Suprapubic skin (tissue), 4 donors: Measurements from ENCODE around the gene RALA.

Experiments
- POLR2A ChIP-seq, 2 donors: fragments of 450-650 bp; IDR thresholded peaks; one replicate each; pipeline ENCODE4 v1.6.1; 2017; ENCODE audit warnings: antibody characterized with exemption in 2 of 2, mild to moderate bottlenecking in 2 of 2, moderate library complexity in 2 of 2
- POLR2AphosphoS5 ChIP-seq, 3 donors: sonication (generic); formaldehyde crosslinking; IDR thresholded peaks; one replicate each; pipeline ENCODE4 v1.6.1; 2017; ENCODE audit warnings: antibody characterized with exemption in 3 of 3
- TF ChIP-seq, protein P1 (sequence below), 2 donors: fragments of 200-600 bp in 1 of 2; fragments of 450-650 bp in 1 of 2; sonication (generic) in 1 of 2; IDR thresholded peaks; one replicate each; pipeline ENCODE4 v1.5.1; 2016 to 2019; ENCODE audit warnings: antibody characterized with exemption in 2 of 2, mild to moderate bottlenecking in 1 of 2, moderate library complexity in 1 of 2

DNA sequence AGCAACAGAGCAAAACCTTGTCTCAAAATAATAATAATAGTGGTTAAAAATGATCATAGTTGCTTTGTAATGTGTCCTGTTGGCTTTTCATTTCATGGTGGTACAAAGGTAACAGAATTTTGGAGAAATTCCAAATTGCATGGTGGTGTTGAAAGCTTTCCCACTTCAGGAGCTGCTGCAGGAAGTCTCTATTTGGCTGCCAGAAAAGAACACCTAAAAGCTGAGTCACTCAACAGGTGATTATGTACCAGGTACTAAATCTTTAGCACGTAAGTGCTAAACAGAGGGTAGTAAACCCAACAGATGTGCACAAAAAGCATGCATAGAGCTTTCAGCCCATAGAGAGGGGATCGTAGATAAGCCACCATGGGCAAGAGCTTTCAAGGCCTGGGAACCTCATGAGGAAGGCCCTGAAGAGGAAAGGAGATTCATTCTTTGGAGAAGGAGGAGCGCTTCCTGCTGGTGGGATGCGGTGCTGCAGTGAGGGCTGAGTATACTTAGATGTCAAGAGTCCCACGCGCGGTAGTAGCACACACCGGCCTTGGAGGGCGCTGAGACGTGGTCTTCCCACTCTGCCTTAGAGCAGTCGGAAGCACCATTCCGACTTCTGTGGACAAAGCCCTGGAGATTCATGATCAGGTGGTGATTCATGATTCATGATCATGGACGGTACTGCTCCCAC is 118.7 kb downstream of the RALA start:
- TF ChIP-seq, protein P1, sequence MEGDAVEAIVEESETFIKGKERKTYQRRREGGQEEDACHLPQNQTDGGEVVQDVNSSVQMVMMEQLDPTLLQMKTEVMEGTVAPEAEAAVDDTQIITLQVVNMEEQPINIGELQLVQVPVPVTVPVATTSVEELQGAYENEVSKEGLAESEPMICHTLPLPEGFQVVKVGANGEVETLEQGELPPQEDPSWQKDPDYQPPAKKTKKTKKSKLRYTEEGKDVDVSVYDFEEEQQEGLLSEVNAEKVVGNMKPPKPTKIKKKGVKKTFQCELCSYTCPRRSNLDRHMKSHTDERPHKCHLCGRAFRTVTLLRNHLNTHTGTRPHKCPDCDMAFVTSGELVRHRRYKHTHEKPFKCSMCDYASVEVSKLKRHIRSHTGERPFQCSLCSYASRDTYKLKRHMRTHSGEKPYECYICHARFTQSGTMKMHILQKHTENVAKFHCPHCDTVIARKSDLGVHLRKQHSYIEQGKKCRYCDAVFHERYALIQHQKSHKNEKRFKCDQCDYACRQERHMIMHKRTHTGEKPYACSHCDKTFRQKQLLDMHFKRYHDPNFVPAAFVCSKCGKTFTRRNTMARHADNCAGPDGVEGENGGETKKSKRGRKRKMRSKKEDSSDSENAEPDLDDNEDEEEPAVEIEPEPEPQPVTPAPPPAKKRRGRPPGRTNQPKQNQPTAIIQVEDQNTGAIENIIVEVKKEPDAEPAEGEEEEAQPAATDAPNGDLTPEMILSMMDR (IDR thresholded peaks at IDR 0.05), result no peak
- TF ChIP-seq POLR2A (IDR thresholded peaks at IDR 0.05) (no peak), POLR2AphosphoS5 (IDR thresholded peaks at IDR 0.05) (no peak)
